HL-60 (cell line): ENCODE results near the gene ABCA6.
A peak's percentile ranks its signal among the peaks of the same experiment; 100 is the strongest.

Experiments
- DNase-seq, 2 experiments: peaks; one replicate each; pipeline ENCODE4 v3.0.0-alpha.2; 2010 to 2020; ENCODE audit warnings: low read depth in 1 of 2, low spot score in 1 of 2
- H3K27ac ChIP-seq: fragments of 250-450 bp; sonication (Bioruptor Pico); replicated peaks from 2 replicates; pipeline ENCODE4 v1.5.1; 2020; ENCODE audit warnings: mild to moderate bottlenecking, moderate library complexity
- H3K27me3 ChIP-seq: fragments of 250-450 bp; sonication (Bioruptor Pico); 2 replicates; pipeline ENCODE4 v1.5.1; 2021; ENCODE audit warnings: mild to moderate bottlenecking, moderate library complexity; ENCODE audit not compliant: insufficient read depth, poor library complexity, severe bottlenecking
- H3K4me3 ChIP-seq: replicated peaks from 2 replicates; pipeline ENCODE4 v1.5.1; 2011; ENCODE audit warnings: mild to moderate bottlenecking, control low read depth, low read length; ENCODE audit not compliant: insufficient read depth
- CTCF ChIP-seq: IDR thresholded peaks from one replicate; pipeline ENCODE4 v1.5.1; 2011; ENCODE audit warnings: low read length, control low read depth, inconsistent platforms; ENCODE audit not compliant: insufficient read depth
- GABPA ChIP-seq: IDR thresholded peaks from 2 replicates; pipeline ENCODE4 v1.6.1; 2012; ENCODE audit warnings: low read depth
- POLR2AphosphoS5 ChIP-seq: IDR thresholded peaks from 2 replicates; pipeline ENCODE4 v1.6.1; 2012; ENCODE audit warnings: low read depth
- REST ChIP-seq: IDR thresholded peaks from 2 replicates; pipeline ENCODE4 v1.6.1; 2012; ENCODE audit warnings: low read depth; ENCODE audit not compliant: insufficient replicate concordance
- SPI1 ChIP-seq: IDR thresholded peaks from 2 replicates; pipeline ENCODE4 v1.6.1; 2012; ENCODE audit warnings: low read depth, mild to moderate bottlenecking, borderline replicate concordance

Gene ABCA6

GRCh38 chr17:69059458-69060175 lies 82.1 kb downstream of the ABCA6 start:
- TF ChIP-seq SPI1 (no peak), POLR2AphosphoS5 (no peak)
- DNase-seq: no peak
- Histone ChIP-seq H3K4me3 (no peak overlapping the region), H3K27ac (no peak overlapping the region), H3K27me3 (no peaks in the 10 kb centered on the region)

GRCh38 chr17:69058165-69058564 lies 83.5 kb downstream of the ABCA6 start:
- H3K27me3 ChIP-seq: no peaks in the 10 kb centered on the region
- no peak overlapping the region for H3K27ac ChIP-seq
- no peak for TF ChIP-seq GABPA
- TF ChIP-seq REST: no peak
- peak; percentile 4 for TF ChIP-seq CTCF
- DNase-seq: peak in 1 of 2 experiments; percentile 25
- no peak overlapping the region for H3K4me3 ChIP-seq

GRCh38 chr17:69057280-69057679 lies 84.4 kb downstream of the ABCA6 start:
- Histone ChIP-seq H3K27ac (no peak overlapping the region), H3K4me3 (no peak overlapping the region), H3K27me3 (no peaks in the 10 kb centered on the region)
- DNase-seq: no peak
- no peak for TF ChIP-seq GABPA
- no peak for TF ChIP-seq SPI1
- TF ChIP-seq CTCF: no peak

- Histone ChIP-seq H3K4me3 (no peak overlapping the region), H3K27me3 (no peaks in the 10 kb centered on the region), H3K27ac (no peak overlapping the region)
- no peak for DNase-seq
- TF ChIP-seq GABPA: no peak
- no peak for TF ChIP-seq CTCF
- TF ChIP-seq POLR2AphosphoS5: no peak
- no peak for TF ChIP-seq REST
- no peak for TF ChIP-seq SPI1
Observed at GRCh38 chr17:69056179-69056823, 85.4 kb downstream of the ABCA6 start.
